NT2/D1 (cell line): ENCODE data around the gene ULK4.

Source experiments
- SUZ12 ChIP-seq: IDR thresholded peaks from 2 replicates; pipeline ENCODE4 v1.6.1; 2011; ENCODE audit not compliant: insufficient read length, insufficient read depth; ENCODE audit errors: extremely low read depth
- ZNF274 ChIP-seq: IDR thresholded peaks from 2 replicates; pipeline ENCODE4 v1.6.1; 2011; ENCODE audit warnings: mild to moderate bottlenecking, low read depth, low read length

DNA sequence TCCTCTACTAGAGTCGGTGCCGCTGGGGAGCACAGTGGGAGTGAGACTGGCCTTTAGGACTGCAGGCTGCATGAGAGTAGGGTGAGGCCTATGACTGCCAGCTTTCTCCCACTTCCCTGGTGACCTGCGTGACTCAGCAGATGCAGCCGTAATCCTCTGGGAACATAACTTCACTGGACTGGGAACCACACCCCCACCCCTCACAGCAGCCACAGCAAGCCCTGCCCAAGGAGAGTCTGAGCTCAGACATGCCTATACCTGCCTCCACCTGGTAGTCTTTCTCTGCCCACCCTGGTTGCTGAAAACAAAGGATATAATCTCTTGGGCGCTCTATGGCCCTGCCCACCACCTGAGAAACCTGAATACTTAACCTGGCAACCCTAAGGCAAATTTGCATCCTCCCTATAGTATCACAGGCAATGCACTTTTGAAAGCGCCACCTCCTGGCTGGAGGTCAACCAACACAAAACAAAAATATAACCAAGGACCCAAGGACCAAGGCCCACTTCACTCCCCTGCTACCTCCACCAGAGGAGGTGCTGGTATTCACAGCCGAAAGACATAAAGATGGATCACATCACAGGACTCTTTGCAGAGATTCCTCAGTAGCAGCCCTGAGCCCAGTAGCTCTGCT, 453.7 kb downstream of the ULK4 start:
- TF ChIP-seq SUZ12 (no peak), ZNF274 (no peak)
